Esophagus muscularis mucosa (tissue), 4 donors: ENCODE results near the gene LCE2B. TPM values are rescaled to one million over a fixed set of nuclear protein-coding genes. Genes with fewer than 3 reads are reported as not detected.

Experiments
- DNase-seq: peaks from one replicate; pipeline ENCODE4 v3.0.0-alpha.2; 2017; ENCODE audit errors: extremely low spot score
- H3K27ac ChIP-seq, 4 donors: fragments of 200-600 bp; sonication (generic); replicated peaks in 1 of 4; 1 replicate in 3 of 4; 2 replicates in 1 of 4; pipeline ENCODE4 v1.5.1; 2016 to 2019; ENCODE audit warnings: mild to moderate bottlenecking in 1 of 4
- H3K27me3 ChIP-seq, 4 donors: fragments of 200-600 bp; sonication (generic); one replicate each; pipeline versions ENCODE4 v1.5.1 to v1.6.0; 2016 to 2019
- H3K36me3 ChIP-seq, 4 donors: fragments of 200-600 bp; sonication (generic); one replicate each; pipeline ENCODE4 v1.5.1; 2016 to 2019
- H3K4me1 ChIP-seq, 4 donors: fragments of 200-600 bp; sonication (generic); one replicate each; pipeline ENCODE4 v1.5.1; 2016 to 2019
- H3K4me3 ChIP-seq, 4 donors: fragments of 200-600 bp; sonication (generic); 1 replicate in 2 of 4; 2 replicates in 2 of 4; pipeline ENCODE4 v1.5.1; 2016 to 2019; ENCODE audit warnings: mild to moderate bottlenecking in 4 of 4, moderate library complexity in 1 of 4
- H3K9me3 ChIP-seq, 4 donors: fragments of 200-600 bp; sonication (generic); 1 replicate in 3 of 4; 2 replicates in 1 of 4; pipeline ENCODE4 v1.5.1; 2016 to 2019
- EP300 ChIP-seq: sonication (generic); formaldehyde crosslinking; IDR thresholded peaks from one replicate; pipeline ENCODE4 v1.6.1; 2017; ENCODE audit warnings: antibody characterized with exemption
- POLR2A ChIP-seq: fragments of 450-650 bp; IDR thresholded peaks from one replicate; pipeline ENCODE4 v1.6.1; 2017; ENCODE audit warnings: antibody characterized with exemption, moderate library complexity, mild to moderate bottlenecking, low read depth
- POLR2AphosphoS5 ChIP-seq, 2 donors: sonication (generic); formaldehyde crosslinking; IDR thresholded peaks; one replicate each; pipeline ENCODE4 v1.6.1; 2017; ENCODE audit warnings: antibody characterized with exemption in 2 of 2
- WGBS: methylation state at CpG from one replicate; pipeline ENCODE4 v1.1.5; 2018; 5-methylcytosine and 5-hydroxymethylcytosine counted together
- intact Hi-C: fragments of 100-400 bp; cut with DNase I; formaldehyde crosslinking; loops from one replicate; pipeline ENCODE4 v1.15.1; 2023
- total RNA-seq, 4 donors: library from RNA; depleted of rRNA; stranded (reverse); fragments of >200 nt; gene quantifications; one replicate each; pipeline versions ENCODE4 v1.1.0 to v1.2.1, GENCODE V29; 2016
- TF ChIP-seq, protein P1 (sequence below), 3 experiments: fragments of 200-600 bp in 2 of 3; fragments of 450-650 bp in 1 of 3; sonication (generic) in 2 of 3; IDR thresholded peaks; one replicate each; pipeline ENCODE4 v1.5.1; 2017 to 2019; ENCODE audit warnings: antibody characterized with exemption in 3 of 3, mild to moderate bottlenecking in 2 of 3, moderate library complexity in 1 of 3

Gene LCE2B
- total RNA-seq, 4 donors from 2014 or later = not detected

- DNase-seq = no peak
- intact Hi-C loops = no loop called here
- Histone ChIP-seq H3K9me3 (peaks cover 0 to 14% (median 10%) of the 10 kb centered on the region in 4 donors), H3K4me3 (no peak overlapping the region), H3K27ac (no peak overlapping the region), H3K27me3 (no peaks in the 10 kb centered on the region), H3K4me1 (no peaks in the 10 kb centered on the region), H3K36me3 (no peaks in the 10 kb centered on the region)
- TF ChIP-seq EP300 (no peak), POLR2AphosphoS5 (IDR thresholded peaks at IDR 0.05) (no peak), POLR2A (no peak)
- TF ChIP-seq, protein P1, sequence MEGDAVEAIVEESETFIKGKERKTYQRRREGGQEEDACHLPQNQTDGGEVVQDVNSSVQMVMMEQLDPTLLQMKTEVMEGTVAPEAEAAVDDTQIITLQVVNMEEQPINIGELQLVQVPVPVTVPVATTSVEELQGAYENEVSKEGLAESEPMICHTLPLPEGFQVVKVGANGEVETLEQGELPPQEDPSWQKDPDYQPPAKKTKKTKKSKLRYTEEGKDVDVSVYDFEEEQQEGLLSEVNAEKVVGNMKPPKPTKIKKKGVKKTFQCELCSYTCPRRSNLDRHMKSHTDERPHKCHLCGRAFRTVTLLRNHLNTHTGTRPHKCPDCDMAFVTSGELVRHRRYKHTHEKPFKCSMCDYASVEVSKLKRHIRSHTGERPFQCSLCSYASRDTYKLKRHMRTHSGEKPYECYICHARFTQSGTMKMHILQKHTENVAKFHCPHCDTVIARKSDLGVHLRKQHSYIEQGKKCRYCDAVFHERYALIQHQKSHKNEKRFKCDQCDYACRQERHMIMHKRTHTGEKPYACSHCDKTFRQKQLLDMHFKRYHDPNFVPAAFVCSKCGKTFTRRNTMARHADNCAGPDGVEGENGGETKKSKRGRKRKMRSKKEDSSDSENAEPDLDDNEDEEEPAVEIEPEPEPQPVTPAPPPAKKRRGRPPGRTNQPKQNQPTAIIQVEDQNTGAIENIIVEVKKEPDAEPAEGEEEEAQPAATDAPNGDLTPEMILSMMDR (IDR thresholded peaks at IDR 0.05) = no peak
These were observed 32.3 kb downstream of the LCE2B start for GRCh38 chr1:152718238-152718637.

- Histone ChIP-seq H3K27ac (no peak overlapping the region), H3K4me3 (no peak overlapping the region), H3K9me3 (no peaks in the 10 kb centered on the region), H3K36me3 (no peaks in the 10 kb centered on the region), H3K4me1 (no peaks in the 10 kb centered on the region), H3K27me3 (no peaks in the 10 kb centered on the region)
- intact Hi-C loops = no loop called here
- no peak for DNase-seq
- TF ChIP-seq POLR2AphosphoS5 (IDR thresholded peaks at IDR 0.05) = no peak
- no peak for TF ChIP-seq POLR2A
- TF ChIP-seq, protein P1 (IDR thresholded peaks at IDR 0.05) = no peak
- no peak for TF ChIP-seq EP300
These were observed 39.3 kb downstream of the LCE2B start for GRCh38 chr1:152725261-152725660.

- no peaks in the 10 kb centered on the region for H3K4me1 ChIP-seq
- no peak for DNase-seq
- no peak overlapping the region for H3K27ac ChIP-seq
- TF ChIP-seq EP300 (no peak), POLR2AphosphoS5 (IDR thresholded peaks at IDR 0.05) (no peak), POLR2A (no peak)
- TF ChIP-seq, protein P1 (IDR thresholded peaks at IDR 0.05) = no peak
- WGBS = 69% methylated on average over 1 of the region's 1 CpG
- intact Hi-C loops = no loop called here
- no peaks in the 10 kb centered on the region for H3K27me3 ChIP-seq
- no peak overlapping the region for H3K4me3 ChIP-seq
- H3K36me3 ChIP-seq = no peaks in the 10 kb centered on the region
- H3K9me3 ChIP-seq = no peaks in the 10 kb centered on the region
These were observed 43.1 kb downstream of the LCE2B start for GRCh38 chr1:152728986-152729385.

GRCh38 chr1:152735648-152736047 is 49.7 kb downstream of the LCE2B start:
- no peak for TF ChIP-seq POLR2AphosphoS5 (IDR thresholded peaks at IDR 0.05)
- TF ChIP-seq, protein P1 (IDR thresholded peaks at IDR 0.05) = no peak
- intact Hi-C loops = no loop called here
- no peak for DNase-seq
- Histone ChIP-seq H3K27me3 (no peaks in the 10 kb centered on the region), H3K4me3 (no peak overlapping the region), H3K9me3 (no peaks in the 10 kb centered on the region), H3K36me3 (no peaks in the 10 kb centered on the region), H3K4me1 (no peaks in the 10 kb centered on the region), H3K27ac (no peak overlapping the region)
- WGBS = 48% methylated on average over 1 of the region's 1 CpG

Other genes with a start within 250 kb of the LCE2B start
- not detected for gene LCE5A, start 175.3 kb upstream of the LCE2B start, total RNA-seq
- gene CRCT1, start 171.6 kb upstream of the LCE2B start, total RNA-seq = not detected
- gene LCE3E, start 119.3 kb upstream of the LCE2B start, total RNA-seq = not detected
- not detected for gene LCE3D, start 105.6 kb upstream of the LCE2B start, total RNA-seq
- not detected for gene LCE3C, start 85.9 kb upstream of the LCE2B start, total RNA-seq
- gene LCE3B, start 72.3 kb upstream of the LCE2B start, total RNA-seq = not detected
- not detected for gene LCE3A, start 63.0 kb upstream of the LCE2B start, total RNA-seq
- gene LCE2D, start 22.7 kb upstream of the LCE2B start, total RNA-seq = not detected
- gene LCE2C, start 10.8 kb upstream of the LCE2B start, total RNA-seq = not detected
- gene LCE2A, start 12.2 kb downstream of the LCE2B start, total RNA-seq = not detected
- gene LCE4A, start 22.0 kb downstream of the LCE2B start, total RNA-seq = not detected
- gene KPRP, start 71.9 kb downstream of the LCE2B start, total RNA-seq = not detected
- not detected for gene LCE1F, start 89.0 kb downstream of the LCE2B start, total RNA-seq
- not detected for gene LCE1E, start 100.1 kb downstream of the LCE2B start, total RNA-seq
- not detected for gene LCE1D, start 110.6 kb downstream of the LCE2B start, total RNA-seq
- not detected for gene LCE1C, start 120.5 kb downstream of the LCE2B start, total RNA-seq
- not detected for gene LCE1B, start 125.8 kb downstream of the LCE2B start, total RNA-seq
- not detected for gene LCE1A, start 141.3 kb downstream of the LCE2B start, total RNA-seq
- not detected for gene LCE6A, start 156.7 kb downstream of the LCE2B start, total RNA-seq
- not detected for gene LCE7A, start 173.9 kb downstream of the LCE2B start, total RNA-seq
- not detected for gene SMCP, start 192.2 kb downstream of the LCE2B start, total RNA-seq
- gene IVL, start 222.4 kb downstream of the LCE2B start, total RNA-seq = not detected